GM06990 (cell line): ENCODE measurements around the gene EIPR1.

Experiments used
- DNase-seq: peaks from one replicate; pipeline ENCODE4 v3.0.0-alpha.2; 2011; ENCODE audit not compliant: insufficient read length; ENCODE audit errors: extremely low read depth
- H3K27me3 ChIP-seq: replicated peaks from 2 replicates; pipeline ENCODE4 v1.6.0; 2011; ENCODE audit warnings: low read length; ENCODE audit not compliant: control insufficient read depth, insufficient read depth
- H3K36me3 ChIP-seq: 2 replicates; pipeline ENCODE4 v1.5.1; 2011; ENCODE audit warnings: low read length; ENCODE audit not compliant: control insufficient read depth, insufficient read depth
- H3K4me3 ChIP-seq: replicated peaks from 2 replicates; pipeline ENCODE4 v1.5.1; 2011; ENCODE audit warnings: low read depth, mild to moderate bottlenecking, control low read depth, low read length
- TF ChIP-seq, protein P1 (sequence below): IDR thresholded peaks from 2 replicates; pipeline ENCODE4 v1.5.1; 2011; ENCODE audit warnings: low read length, control low read depth, mild to moderate bottlenecking, inconsistent platforms; ENCODE audit not compliant: insufficient read depth, poor library complexity, severe bottlenecking

Gene EIPR1

DNA sequence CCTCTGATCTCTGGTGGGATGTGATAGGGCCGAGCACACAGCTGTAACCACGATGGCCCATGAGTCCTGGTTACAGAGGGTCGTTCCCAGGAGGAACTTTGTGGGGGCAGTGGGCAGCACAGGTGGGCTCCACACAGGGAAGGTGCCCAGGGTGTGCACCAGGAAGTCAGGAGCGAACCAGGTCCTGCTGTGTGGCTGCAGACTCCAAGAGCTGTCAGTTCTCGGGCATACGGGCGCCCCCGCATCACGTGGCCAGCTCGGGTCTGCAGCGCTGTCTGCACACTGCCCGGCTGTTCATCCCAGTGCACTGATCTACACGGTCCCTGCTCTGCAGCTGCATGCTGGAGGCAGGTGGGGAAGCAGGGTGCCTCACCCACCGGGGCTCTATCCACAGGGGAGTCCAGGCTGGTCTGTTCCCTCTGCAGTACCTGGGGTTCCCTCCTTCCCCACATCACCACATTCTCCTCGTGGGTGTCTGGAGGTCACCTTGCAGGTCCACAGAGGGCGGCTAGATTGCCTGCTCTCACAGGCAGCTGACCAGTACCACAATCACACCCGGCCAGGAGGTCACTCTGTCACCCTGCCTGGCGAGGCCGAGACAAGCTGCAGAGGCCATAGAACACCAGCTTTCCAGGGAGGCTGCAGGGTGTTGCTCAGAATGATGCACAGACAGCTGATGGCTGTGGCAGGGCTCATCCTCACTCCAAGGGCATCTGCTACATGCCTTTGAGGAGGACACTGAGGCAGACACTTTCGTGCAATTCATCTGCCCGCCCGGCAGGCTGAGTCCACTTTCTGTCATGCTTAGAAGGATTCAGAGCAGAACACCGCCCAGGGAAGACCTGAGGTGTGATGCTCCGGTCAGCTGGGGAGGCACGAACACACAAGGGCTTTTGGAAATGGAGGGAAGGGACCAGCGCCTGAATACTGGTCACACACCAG lies 202.7 kb downstream of the EIPR1 start:
- DNase-seq, result no peak
- H3K27me3 ChIP-seq, result no peaks in the 10 kb centered on the region
- TF ChIP-seq, protein P1, sequence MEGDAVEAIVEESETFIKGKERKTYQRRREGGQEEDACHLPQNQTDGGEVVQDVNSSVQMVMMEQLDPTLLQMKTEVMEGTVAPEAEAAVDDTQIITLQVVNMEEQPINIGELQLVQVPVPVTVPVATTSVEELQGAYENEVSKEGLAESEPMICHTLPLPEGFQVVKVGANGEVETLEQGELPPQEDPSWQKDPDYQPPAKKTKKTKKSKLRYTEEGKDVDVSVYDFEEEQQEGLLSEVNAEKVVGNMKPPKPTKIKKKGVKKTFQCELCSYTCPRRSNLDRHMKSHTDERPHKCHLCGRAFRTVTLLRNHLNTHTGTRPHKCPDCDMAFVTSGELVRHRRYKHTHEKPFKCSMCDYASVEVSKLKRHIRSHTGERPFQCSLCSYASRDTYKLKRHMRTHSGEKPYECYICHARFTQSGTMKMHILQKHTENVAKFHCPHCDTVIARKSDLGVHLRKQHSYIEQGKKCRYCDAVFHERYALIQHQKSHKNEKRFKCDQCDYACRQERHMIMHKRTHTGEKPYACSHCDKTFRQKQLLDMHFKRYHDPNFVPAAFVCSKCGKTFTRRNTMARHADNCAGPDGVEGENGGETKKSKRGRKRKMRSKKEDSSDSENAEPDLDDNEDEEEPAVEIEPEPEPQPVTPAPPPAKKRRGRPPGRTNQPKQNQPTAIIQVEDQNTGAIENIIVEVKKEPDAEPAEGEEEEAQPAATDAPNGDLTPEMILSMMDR, result no peak
- peaks cover 9% of the 10 kb centered on the region for H3K36me3 ChIP-seq
- no peak overlapping the region for H3K4me3 ChIP-seq

DNA sequence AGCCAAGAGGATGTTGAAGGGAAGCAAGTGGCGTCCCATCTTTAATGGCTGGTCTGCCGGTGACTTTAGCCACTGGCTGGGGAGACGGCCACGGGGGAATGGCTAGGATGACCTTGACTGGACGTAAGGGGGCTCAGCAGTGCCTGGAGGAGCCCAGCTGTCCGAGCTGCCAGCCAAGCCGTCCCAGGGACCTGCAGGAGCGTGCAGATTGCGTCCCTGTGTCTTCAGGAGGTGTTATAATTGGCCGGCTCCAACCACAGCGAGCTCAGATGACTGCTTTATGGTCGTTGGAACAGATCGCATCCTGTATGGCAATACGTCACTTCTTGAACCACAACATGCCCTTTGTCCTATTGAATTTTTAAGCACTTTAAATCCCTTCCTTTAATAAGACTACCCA lies 204.6 kb downstream of the EIPR1 start:
- no peak for DNase-seq

DNA sequence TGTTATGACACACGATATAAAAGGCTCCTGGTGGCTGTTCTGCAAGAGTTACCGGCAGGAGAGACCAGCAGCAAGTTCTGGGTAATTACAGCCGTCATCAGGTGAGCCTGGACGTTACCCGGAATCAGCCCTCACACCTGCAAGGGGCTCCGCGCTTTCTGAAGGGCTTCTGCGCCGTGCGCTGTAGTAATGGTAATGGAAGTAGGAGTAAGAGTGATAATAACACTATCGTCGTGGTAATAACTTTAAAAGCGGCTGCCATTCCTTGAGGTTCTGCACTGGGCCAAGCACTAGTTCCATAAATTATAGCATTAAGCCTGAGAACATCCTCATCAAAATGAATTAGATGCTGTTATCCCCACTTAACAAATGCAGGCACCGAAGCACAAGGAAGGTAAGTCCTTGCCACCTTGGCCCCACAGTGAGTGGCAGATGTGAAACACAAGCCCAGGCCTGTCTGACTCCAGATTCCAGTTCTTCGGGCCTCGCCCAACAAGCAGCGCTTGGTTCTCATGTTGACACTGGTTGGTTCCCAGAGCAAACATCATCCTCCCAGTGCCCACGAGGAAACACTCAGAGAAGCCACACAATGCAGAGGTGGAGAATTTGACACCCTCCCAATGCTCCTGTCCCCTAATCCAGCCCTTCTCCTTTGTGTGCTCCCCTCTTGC lies 205.2 kb downstream of the EIPR1 start:
- no peaks in the 10 kb centered on the region for H3K27me3 ChIP-seq
- no peak for DNase-seq
- TF ChIP-seq, protein P1, result no peak
- no peak overlapping the region for H3K4me3 ChIP-seq
- peaks cover 9% of the 10 kb centered on the region for H3K36me3 ChIP-seq

More for the DNA sequence above, 204.6 kb downstream of the EIPR1 start:
- Histone ChIP-seq H3K4me3 (no peak overlapping the region), H3K27me3 (no peaks in the 10 kb centered on the region), H3K36me3 (peaks cover 9% of the 10 kb centered on the region)
- TF ChIP-seq, protein P1, result no peak

DNA sequence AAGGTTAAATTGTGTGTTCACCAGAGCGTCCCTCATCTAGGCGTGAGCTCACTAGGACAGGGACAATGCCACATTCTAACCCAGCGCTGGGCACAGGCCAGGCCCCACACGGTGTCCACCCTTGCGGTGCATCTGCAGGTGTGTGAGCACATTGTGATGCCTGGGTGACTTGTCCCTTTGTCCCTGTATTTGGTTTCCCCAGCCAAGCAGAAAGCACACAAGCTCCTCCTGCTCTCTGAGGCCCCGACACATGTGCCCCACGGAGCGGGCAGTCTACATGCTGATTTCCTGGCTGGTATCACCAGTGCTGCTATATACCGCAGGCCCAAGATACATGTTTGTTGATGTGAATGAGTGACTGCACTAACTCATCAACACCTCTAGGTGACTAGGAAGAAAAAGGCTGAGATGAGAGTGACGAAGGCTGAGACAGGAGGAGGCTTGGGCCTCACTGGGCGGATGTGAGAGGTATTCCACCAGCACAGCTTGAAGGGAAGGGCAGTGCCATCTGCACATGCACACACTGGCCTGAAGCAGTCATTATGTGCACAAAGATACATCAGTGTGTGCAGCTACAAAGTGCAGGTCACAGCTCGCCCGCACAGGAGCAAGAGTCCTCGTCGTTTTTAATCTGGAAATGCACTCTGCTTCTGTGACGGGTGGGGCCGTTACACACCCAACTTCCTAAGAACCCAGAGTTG lies 205.9 kb downstream of the EIPR1 start:
- Histone ChIP-seq H3K27me3 (no peaks in the 10 kb centered on the region), H3K4me3 (no peak overlapping the region), H3K36me3 (peaks cover 6% of the 10 kb centered on the region)
- no peak for DNase-seq
- TF ChIP-seq, protein P1, result no peak

DNA sequence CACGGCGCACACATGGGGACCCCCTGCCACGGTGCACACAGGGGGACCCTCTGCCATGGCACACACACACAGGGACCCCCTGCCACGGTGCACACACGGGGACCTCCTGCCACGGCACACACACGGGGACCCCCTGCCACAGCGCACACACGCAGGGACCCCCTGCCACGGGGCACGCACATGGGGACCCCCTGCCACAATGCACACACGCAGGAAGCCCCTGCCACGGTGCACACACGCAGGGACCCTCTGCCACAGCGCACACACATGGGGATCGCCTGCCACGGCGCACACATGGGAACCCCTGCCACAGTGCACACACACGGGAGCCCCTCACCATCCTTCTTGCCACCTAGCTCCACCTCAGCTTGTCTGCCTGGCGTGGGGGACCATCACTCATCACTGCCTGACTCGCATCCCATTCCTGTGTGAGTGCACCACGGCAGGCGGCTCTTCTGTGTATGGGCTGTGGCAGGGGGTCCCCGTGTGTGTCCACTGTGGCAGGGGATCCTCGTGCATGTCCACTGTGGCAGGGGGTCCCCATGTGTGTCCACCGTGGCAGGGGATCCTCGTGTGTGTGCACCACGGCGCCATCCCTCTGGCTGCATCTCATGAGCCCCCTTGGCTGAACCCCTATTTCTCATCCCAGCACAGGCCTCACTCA lies 206.7 kb downstream of the EIPR1 start:
- Histone ChIP-seq H3K4me3 (no peak overlapping the region), H3K36me3 (peaks cover 4% of the 10 kb centered on the region), H3K27me3 (no peaks in the 10 kb centered on the region)
- DNase-seq, result no peak
- TF ChIP-seq, protein P1, result no peak
